M059J (cell line): ENCODE data around the gene CCDC157. TPM values are rescaled to one million over a fixed set of nuclear protein-coding genes. Genes with fewer than 3 reads are reported as not detected.

Experiments used
- DNase-seq: peaks from one replicate; pipeline ENCODE4 v3.0.0-alpha.2; 2012; ENCODE audit warnings: low read depth
- total RNA-seq: library from RNA; depleted of rRNA; stranded (reverse); fragments of >200 nt; shearing (Covaris generic); gene quantifications from 2 replicates; pipeline ENCODE4 v1.2.3, GENCODE V29; 2014

The CCDC157 gene
- total RNA-seq, 1 experiment from 2014 or later: 3.7 TPM

DNA sequence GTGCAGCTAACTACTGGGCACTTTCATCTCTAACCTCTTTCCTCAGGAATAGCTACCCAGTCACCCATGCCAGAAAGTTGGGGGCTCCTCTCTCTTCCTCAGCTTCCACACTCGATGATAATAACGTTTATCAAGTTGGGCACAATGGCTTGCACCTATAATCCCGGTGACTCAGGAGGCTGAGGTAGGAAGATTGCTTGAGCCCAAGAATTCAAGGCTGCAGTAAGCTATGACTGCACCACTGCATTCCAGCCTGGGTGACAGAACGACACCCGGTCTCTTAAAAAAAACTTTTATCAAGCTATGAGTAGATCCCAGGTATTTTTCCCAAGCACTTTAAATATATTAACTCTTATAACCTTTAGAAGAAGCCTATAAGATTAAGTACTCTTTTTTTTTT, 2.2 kb upstream of the CCDC157 start:
- no peak for DNase-seq

GRCh38 chr22:30357236-30357570, 396 bp downstream of the CCDC157 start:
- DNase-seq: no peak

DNA sequence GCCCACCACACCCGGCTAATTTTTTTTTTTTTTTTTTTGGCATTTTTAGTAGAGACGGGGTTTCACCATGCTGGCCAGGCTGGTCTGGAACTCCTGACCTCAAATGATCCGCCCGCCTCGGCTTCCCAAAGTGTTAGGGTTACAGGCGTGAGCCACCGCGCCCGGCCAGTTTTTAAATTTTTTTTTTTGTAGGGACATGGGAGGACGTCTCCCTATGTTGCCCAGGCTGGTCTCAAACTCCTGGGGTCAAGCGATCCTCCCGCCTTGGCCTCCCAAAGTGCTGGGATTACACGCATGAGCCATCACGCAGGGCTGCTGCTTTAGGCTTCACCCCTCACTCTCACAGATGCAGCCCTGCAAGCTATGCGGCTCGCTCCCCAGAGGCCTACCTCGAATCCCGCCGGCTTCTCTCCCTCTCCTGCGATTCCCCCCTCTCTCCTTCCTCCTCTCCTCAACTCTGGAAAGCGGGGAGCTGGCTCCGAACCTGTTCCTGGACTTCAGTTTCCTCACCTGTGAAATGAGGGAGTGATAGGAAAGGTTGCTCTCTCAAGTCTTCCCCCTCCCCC, 926 bp downstream of the CCDC157 start:
- no peak for DNase-seq

DNA sequence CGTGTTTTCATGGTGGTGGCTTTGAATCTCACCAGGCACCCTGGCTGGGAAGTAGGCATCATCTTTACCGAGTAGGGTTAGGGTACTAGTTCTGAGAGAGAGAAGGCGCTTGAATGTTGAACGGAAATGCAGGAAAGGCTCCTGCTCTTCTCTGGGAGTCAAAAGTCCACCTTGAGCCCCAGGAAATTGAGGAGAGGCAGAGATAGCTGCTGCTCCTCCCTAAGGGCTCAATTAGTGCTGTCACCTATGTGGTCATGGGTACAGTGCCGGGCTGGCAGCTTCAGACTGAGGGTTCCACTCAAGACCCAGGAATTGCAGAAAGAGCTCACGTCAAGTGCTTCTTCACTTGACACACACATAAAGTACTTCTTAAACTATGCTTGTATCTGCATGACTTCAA, 1.7 kb downstream of the CCDC157 start:
- DNase-seq: no peak

GRCh38 chr22:30361916-30362650, 5.3 kb downstream of the CCDC157 start:
- DNase-seq: no peak

- DNase-seq: no peak
These were observed 6.0 kb downstream of the CCDC157 start for GRCh38 chr22:30362651-30363281.

- no peak for DNase-seq
These were observed 9.1 kb downstream of the CCDC157 start for GRCh38 chr22:30365891-30366290.

GRCh38 chr22:30368420-30368819, 11.6 kb downstream of the CCDC157 start:
- no peak for DNase-seq

DNA sequence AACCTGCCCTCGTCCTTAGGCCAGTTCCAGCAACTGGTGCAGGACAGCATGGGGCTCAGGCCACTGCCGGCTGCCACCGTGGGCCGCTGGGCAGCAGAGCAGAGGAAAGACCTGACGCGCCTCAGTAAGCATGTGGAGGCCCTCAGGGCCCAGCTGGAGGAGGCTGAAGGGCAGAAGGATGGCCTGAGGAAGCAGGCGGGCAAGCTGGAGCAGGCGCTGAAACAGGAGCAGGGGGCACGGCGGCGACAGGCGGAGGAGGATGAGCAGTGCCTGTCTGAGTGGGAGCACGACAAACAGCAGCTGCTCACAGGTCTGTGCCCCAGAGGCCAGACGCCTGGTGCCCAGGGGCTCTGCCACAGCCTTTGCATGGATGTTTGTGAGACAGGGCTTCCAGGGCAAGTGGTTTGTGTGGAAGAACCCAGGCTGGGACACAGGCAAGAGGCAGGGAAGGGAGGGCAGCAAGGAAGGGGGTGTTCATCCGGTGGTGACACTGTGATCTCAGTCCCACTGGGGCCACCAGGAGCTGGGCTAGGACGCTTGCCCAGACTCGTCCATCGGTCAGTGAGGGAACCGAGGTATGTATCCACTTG, 13.9 kb downstream of the CCDC157 start:
- no peak for DNase-seq

- no peak for DNase-seq
These were observed 14.5 kb downstream of the CCDC157 start for GRCh38 chr22:30371321-30371720.

DNA sequence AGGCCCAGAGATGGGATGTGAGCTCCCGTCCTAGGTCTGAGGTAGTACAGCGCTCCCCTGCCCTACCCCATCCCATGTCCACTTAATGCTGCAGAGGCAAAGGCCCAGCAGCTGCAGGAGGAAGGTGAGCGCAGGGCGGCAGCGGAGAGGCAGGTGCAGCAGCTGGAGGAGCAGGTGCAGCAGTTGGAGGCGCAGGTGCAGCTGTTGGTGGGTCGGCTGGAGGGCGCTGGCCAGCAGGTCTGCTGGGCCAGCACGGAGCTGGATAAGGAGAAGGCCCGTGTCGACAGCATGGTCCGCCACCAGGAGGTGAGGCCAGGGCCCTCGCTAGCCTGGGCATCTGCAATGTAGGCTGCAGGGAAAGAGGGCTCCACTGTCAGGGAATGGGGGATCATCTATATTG, 15.2 kb downstream of the CCDC157 start:
- DNase-seq: no peak

DNA sequence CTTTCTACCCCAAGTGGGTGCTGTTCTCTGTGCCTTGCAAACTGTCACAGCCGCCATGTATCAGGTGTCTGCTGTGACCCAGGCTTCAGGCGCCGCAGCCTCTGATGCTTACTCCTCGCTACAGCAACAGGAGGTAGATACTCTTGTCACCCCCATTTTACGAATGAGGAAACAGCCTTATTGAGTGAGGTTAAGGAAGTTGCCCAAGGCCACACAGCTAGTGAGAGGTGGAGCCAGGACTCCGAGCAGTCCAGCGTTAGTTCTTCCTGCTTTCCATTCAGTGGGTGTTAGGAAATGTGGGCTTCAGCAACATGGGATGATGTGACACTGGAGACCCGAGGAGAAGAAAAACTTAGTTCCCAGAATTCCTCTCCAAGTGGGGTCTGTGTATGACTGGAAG, 16.1 kb downstream of the CCDC157 start:
- no peak for DNase-seq

- DNase-seq: no peak
These were observed 16.8 kb downstream of the CCDC157 start for GRCh38 chr22:30373331-30374325.

GRCh38 chr22:30375312-30375849, 18.6 kb downstream of the CCDC157 start:
- DNase-seq: no peak

DNA sequence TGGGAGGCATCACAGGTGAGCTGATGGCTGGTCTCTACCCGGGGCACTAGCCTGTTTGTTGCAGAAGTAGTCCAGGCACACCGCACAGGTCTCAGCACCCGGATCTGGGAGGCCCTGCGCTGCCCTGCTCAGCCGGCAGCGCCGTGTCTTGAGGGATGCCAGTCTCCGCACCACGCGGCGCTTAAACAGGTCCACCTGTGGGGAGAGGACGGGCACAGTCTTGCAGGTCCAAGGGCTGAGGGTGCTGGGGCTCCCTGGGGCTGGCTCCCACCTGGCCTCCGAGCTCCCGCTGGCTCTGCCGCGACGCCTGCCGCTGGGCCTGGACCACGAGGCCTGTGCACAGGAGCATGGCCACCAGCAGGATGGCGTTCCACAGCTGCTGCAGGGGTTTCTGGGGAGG, 23.2 kb downstream of the CCDC157 start:
- DNase-seq: no peak

DNA sequence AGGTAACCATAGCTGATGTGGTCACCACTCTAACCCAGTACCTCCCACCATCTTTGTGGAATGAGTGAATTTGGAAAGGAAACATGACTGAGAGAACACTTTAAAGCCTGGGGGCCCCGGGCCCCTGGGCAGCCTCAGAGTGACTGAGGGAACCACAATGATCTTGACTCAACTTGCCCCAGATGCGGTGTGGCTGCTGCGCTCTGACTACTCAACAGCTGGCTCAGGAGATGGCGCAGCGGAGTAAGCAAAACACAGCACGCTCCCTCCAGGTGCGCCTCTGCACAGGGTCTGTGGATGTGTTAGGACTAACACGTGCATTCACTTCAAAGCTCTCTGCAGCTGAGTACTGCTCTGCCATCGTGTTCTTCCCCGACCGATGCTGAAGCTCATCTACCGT, 24.5 kb downstream of the CCDC157 start:
- no peak for DNase-seq

DNA sequence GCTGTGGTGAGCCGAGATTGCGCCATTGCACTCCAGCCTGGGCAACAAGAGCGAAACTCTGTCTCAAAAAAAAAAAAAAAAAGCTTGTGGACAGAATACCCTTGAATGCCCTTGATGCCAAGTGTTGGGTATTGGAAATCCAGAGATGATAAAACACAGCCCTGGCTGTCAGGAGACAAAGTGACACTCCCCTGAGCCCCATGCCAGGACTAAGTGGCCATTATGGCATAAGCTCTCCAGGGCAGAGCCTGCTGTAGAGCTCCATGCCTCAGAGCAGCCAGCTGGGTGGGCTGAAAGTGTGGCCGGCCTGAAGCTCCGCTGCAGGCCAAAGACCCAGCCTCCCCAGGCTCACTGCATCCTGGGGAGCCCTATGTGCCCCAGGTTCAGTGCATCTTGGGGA, 25.5 kb downstream of the CCDC157 start:
- DNase-seq: no peak

GRCh38 chr22:30383061-30383460, 26.3 kb downstream of the CCDC157 start:
- DNase-seq: no peak

DNA sequence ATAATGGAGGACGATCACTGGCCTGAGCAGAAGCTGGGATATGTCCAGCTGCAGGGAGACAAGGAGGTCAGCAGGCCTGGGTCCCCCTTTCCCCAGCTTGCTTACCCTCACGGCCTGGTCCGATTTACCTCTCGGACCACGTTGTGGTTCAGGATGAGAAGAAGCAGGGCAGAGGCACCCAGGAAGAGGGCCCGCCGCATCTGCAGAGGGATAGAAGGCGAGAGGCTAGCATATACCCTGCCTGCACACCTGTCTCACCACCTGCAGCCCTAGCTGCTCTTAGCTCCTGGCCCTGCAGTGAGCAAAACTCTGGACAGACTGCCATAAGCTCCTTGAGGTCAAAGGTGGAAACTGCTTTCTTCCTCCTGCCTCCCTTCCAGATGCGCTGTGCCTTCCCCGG, 29.1 kb downstream of the CCDC157 start:
- DNase-seq: no peak

DNA sequence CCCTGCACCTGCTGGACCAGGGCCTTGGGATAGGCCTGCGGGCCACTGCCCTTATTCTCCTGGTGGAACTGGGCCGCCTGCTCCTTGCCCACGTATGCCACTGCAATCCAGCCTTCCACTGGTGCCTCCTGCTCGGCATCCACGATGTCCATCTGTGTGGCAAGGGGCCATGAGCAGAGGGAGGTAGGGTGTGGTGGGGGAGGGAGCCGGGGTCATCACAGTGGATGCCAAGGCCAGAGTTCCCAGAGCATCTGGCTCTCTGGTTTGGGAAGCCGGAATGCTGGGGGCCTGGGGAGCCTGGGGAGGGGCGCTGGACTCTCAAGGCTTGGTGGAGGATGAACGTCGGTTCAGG, 29.8 kb downstream of the CCDC157 start:
- no peak for DNase-seq

- DNase-seq: peak; percentile 56
These were observed 30.4 kb downstream of the CCDC157 start, which contains the start of gene RNF215 for GRCh38 chr22:30386960-30387827. Gene RNF215 (minus strand): TSS chr22:30387411. CDS start chr22:30387313, 98 bp downstream.
